GM12891 (cell line): Measurements from ENCODE around the gene COL18A1.

Experiments
- DNase-seq: peaks from one replicate; pipeline ENCODE4 v3.0.0; 2011; ENCODE audit warnings: low spot score; ENCODE audit not compliant: insufficient read length
- FAIRE-seq: peaks from 2 replicates; lab custom pipeline; 2011; peaks lifted over from hg19 to GRCh38; lab: Jason Lieb, UNC
- PAX5 ChIP-seq: IDR thresholded peaks from 2 replicates; pipeline ENCODE4 v1.6.1; 2011; ENCODE audit warnings: low read length, moderate library complexity, mild to moderate bottlenecking; ENCODE audit not compliant: insufficient read depth, severe bottlenecking
- POLR2A ChIP-seq: IDR thresholded peaks from 2 replicates; pipeline ENCODE4 v1.6.1; 2011; ENCODE audit warnings: low read depth, low read length, control low read depth
- POLR2AphosphoS5 ChIP-seq: IDR thresholded peaks from 2 replicates; pipeline ENCODE4 v1.6.1; 2011; ENCODE audit warnings: low read depth, low read length, control low read depth
- POU2F2 ChIP-seq: IDR thresholded peaks from 2 replicates; pipeline ENCODE4 v1.6.1; 2011; ENCODE audit warnings: low read depth, mild to moderate bottlenecking, control low read depth, low read length, moderate library complexity
- SPI1 ChIP-seq: IDR thresholded peaks from 2 replicates; pipeline ENCODE4 v1.6.1; 2011; ENCODE audit warnings: low read depth, low read length, control low read depth
- TAF1 ChIP-seq: IDR thresholded peaks from 2 replicates; pipeline ENCODE4 v1.6.1; 2011; ENCODE audit warnings: low read depth, low read length, control low read depth

Gene COL18A1

DNA sequence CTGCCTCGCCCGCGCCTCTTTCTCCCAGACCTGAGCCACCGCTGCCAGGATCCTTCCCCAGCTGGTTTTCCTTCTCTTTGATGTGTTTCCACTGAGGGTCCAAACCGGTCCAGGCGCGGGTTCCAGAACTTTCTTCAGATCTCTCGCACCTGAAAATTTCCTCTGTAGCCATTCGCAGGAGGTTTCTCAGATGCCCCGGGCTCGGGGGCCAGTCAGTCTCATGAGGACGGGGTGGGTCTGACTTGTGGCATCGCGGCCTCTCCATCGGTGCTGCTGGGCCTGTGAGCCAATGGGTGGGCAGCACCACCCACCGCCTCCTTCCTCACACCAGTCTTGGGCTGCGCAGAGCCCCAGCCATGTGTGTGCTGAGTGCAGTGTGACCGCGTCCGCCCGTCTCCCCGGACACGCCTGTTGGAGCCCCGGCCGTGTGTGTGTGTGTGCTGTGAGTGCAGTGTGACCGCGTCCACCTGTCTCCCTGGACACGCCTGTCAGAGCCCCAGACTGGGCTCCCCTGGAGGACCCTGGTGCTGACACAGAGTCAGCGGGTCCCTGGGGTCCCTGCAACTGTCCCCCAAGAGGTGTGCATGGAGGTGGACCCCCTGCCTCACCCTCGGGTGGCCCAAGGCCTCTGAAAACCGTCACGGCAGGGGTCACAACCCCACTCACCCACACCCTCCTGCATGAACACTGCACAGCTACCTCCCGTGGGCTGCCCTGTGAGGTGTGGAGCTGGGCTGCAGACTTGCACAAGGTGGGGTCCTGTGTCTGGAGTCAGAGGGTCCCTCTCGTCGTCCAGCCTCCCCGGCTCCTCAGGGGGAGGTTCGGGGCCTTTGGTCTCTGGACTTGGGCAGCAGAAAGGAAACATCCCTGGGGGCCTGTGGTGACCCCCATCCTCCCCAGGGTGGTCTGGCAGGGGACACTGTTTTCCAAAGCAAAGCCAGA is 20.2 kb downstream of the COL18A1 start:
- TF ChIP-seq POU2F2 (no peak), POLR2A (no peak), TAF1 (no peak), POLR2AphosphoS5 (no peak)
- DNase-seq = no peak
- FAIRE-seq = no peak

DNA sequence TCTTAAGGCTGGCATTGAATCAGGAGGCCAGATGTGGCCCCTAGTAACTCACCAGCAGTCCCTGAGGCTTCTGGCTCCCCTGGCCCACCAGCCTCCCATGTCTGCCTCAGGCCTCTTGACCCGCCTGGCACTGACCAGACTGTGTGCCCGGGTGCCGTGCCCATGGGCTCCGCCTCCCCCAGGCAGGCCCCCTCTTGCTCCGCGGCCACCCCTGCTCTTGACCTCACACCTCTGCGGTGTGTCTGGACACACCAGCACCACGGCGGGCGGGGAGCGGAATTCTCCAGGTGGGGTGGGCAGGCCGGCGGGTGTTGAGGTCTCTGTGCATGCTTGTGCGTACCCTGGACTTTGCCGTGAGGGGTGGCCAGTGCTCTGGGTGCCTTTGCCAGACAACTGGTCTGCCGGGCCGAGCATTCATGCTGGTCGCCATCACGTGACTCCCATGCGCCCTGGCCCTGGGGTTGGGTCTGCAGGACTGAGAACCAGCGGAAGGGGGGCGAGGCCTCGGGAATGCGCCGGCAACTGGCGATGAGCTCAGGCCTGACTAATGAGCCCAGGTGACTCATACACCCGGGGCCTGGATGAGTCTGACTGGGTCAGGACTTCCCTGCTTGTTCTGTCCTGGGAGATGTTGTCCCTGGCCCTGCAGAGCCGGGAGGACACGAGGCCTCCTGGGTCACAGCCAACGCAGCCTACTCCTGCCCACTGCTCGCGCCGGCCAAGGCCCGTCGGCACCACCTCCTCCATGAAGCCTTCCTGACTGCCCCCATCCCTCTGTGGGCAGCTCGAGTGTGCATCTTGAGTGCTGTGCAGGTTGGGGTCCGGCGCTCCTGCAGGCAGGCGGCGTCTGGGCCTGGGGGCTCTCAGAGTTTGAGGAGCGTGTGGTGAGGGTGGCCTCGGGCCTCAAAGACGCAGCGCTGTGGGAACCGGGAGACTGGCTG is 22.6 kb downstream of the COL18A1 start:
- no peak for TF ChIP-seq POLR2AphosphoS5
- TF ChIP-seq PAX5 = no peak
- FAIRE-seq = no peak
- DNase-seq = no peak

DNA sequence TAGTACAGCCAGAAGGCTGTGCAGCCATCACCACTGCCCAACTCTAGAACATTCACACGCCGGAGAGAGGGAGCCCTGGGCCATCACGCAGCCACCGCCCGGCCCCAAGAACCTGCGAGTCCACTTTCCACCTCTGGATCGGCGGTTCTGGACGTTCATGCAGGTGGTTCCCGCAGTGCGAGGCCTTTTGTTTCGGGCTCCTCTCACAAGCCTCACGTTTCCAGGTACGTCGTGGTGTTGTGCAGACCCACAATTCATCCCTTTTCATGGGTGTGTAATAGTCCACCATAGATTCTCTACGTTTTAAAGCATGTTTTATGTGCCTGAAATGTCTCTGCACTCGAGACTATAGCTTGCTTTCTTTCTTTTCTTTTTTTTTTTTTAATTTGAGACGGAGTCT is 23.6 kb downstream of the COL18A1 start:
- DNase-seq = no peak
- no peak for TF ChIP-seq TAF1
- TF ChIP-seq POU2F2 = no peak
- no peak for TF ChIP-seq SPI1
- no peak for TF ChIP-seq PAX5
- no peak for TF ChIP-seq POLR2AphosphoS5
- no peak for TF ChIP-seq POLR2A
- no peak for FAIRE-seq

DNA sequence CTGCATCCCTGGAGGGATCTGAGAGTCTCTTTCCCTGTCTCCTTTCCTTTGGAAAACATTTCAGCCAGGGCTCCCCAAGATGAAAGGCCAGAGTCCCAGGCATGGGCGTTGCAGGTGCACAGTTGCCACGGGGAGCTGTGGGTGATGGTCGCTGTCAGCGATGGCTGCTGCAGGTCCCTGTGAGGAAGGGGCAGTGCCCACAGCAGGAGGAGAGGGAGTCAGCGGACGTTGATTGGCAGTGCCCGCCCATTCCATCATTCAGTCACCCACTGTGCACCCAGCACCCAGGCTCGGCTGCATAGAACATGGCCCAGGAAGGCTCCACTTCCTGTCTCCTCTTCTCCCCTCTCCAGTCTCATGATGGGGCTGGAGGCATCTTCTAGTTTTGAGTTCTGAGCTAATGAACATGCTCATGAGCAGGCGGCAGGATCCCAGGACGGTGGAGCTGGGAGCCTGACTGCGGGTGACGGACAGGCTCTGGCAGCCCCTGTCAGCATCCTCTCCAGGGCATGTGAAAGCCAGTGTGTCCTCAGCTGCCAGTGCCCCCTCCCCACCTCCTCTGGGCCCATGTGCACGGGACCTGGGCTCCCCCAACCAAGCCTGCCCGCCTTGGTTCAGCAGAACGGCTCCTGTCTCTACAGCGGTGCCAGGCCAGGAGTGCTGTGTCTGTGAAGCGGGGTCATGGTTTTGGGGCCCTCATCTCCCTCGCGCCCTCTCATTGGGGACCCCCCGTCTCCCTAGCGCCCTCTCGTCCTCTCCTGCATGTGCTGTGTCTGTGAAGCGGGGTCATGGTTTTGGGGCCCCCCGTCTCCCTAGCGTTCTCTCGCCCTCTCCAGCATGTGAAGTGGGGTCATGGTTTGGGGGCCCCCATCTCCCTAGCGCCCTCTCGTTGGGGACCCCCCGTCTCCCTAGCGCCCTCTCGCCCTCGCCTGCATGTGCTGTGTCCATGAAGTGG is 24.5 kb downstream of the COL18A1 start:
- FAIRE-seq = no peak

DNA sequence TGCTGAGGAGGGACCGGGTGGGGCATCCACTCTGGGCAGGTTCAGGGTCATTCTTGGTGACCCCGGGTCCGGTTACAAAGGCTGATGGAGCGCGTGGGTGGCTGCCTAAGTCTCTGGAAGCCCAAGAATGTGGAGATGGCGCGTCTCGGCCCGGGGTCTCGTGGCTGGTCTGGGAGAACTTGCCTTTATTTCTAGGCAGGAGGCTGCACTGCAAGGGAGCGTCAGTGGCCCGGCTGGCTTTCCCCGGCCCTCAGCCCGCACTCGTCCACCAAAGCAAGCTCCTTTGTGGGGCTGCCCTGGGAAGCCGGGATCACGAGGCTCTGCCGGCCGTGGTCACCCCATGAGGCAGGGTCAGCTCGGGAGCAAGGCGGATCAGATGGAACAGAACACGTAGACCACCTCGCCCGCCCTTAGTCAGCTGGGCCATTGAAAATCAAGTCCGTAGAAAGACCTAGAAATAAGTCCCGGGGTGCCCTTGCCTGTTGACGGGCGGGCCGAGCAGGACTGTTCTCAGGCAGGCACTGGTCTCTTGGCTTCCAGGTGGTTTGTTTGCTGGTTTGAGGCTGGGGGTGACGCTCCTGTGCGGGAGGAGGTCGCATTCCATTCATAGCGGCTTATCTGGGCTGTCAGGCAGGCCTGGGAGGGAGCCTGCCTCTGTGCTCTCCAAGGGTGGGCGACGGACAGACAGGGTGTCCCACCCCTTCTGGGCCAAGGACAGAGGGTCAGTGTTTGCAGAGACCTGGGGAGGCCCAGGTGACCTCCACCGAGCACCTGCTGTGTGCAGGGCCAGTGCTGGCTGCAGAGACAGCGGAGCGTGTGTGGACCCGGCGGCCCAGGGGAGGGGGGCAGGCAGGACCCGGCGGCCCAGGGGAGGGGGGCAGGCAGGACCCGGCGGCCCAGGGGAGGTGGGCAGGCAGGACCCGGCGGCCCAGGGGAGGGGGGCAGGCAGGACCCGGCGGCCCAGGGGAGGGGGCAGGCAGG is 25.8 kb downstream of the COL18A1 start:
- no peak for FAIRE-seq
- TF ChIP-seq POLR2AphosphoS5 (no peak), TAF1 (no peak), POU2F2 (no peak), PAX5 (no peak), POLR2A (no peak), SPI1 (no peak)
- DNase-seq = no peak

More for the DNA sequence above, 24.5 kb downstream of the COL18A1 start:
- DNase-seq = no peak
- TF ChIP-seq POU2F2 (no peak), TAF1 (no peak), POLR2AphosphoS5 (no peak)

DNA sequence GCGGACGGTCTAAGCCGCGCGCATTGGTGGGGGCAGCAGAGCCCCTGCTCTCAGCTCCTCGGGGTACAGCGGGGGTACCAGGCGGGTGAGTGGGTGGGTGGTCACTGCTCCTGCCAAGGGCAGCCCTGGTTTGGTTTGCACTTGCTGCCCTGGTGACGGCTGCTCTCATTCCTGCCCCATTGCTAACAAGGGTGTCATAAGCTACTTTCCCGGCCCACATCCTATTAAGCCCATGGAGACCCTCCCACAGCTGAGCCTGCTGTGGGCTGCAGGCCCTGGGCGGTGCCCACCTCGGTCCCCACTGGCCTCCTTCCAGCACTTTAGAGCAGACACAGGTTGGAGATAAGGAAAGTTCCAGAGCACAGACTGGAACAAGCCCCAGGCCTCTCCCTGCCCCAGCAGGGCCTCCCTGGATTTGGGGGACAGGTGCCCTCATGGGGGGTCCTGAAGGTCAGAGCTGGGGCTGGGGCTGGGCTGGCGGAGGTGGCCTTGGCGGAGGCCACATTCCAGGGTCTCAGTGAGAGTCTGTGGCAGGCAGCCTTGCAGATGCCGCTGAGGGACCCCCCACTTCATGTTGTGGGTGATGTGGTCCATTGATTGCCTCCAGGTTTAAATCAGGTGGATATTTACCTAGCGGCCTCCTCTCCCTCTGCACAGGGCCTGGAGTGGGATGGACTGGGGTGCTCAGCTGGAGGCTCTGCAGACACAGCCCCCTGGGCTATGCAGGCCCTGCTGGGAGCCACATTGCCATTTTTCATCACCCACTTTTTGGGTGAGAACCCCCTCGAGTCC is 27.0 kb downstream of the COL18A1 start:
- no peak for FAIRE-seq
- TF ChIP-seq TAF1 (no peak), PAX5 (no peak), POU2F2 (no peak), SPI1 (no peak)
- no peak for DNase-seq

DNA sequence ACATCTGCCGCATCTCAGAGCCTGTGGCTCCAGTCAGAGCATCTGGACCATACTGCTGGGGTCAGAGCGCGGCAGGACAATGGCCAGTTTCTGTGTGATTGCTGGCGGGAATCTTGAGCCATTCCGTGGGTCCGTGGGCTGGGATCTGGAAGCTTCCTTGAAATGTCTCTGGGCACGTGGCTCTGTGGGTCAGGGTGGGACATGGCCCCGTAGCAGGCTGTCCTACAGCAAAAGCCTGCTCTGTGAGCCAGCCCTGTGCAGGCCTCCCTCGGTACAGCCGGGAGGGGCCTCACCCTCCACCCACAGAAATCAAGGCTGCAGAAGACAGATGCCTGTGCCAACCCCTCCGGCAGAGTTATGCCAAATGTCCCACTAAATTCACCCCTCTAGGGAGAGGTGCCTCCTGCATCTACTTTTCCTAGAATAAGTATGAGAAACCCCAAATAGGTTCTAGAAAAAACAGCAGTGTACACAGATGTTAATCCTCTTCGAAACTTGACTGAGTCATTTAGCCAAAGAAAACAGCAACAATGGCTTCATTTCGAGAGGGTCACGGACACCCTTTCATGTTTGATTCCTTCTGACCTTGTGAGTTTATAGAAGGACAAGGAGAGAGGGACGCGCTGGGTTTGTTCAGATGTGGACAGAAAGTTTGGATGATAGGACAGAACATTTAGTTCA is 27.8 kb downstream of the COL18A1 start:
- FAIRE-seq (no peak), DNase-seq (no peak)
- TF ChIP-seq POLR2A (no peak), POU2F2 (no peak), PAX5 (no peak), SPI1 (no peak), POLR2AphosphoS5 (no peak), TAF1 (no peak)
